Fibroblast of lung (primary cell): ENCODE measurements around the gene RAPGEF4. TPM values are rescaled to one million over a fixed set of nuclear protein-coding genes. Genes with fewer than 3 reads are reported as not detected.

Experiments used
- DNase-seq, 2 donors: peaks; one replicate each; pipeline versions ENCODE4 v3.0.0 to v3.0.0-alpha.2; 2010; ENCODE audit warnings: low read depth in 2 of 2
- H2AFZ ChIP-seq: 2 replicates; pipeline ENCODE4 v1.5.1; 2012; ENCODE audit warnings: low read length, control low read depth, inconsistent platforms
- H3K27ac ChIP-seq: 2 replicates; pipeline ENCODE4 v1.5.1; 2011; ENCODE audit warnings: low read length, control low read depth; ENCODE audit not compliant: insufficient read depth
- H3K27me3 ChIP-seq: 2 replicates; pipeline ENCODE4 v1.5.1; 2011; ENCODE audit warnings: mild to moderate bottlenecking, low read length; ENCODE audit not compliant: control insufficient read depth, insufficient read depth
- H3K36me3 ChIP-seq: 2 replicates; pipeline ENCODE4 v1.5.1; 2011; ENCODE audit warnings: low read length; ENCODE audit not compliant: control insufficient read depth, insufficient read depth
- H3K4me1 ChIP-seq: 2 replicates; pipeline ENCODE4 v1.5.1; 2011; ENCODE audit warnings: low read length; ENCODE audit not compliant: control insufficient read depth, insufficient read depth; ENCODE audit errors: extremely low read depth
- H3K4me2 ChIP-seq: 2 replicates; pipeline ENCODE4 v1.5.1; 2011; ENCODE audit warnings: low read length, control low read depth; ENCODE audit not compliant: insufficient read depth; ENCODE audit errors: extremely low read depth
- H3K4me3 ChIP-seq, 4 experiments: fragments of 200-600 bp in 1 of 4; sonication (generic) in 1 of 4; replicated peaks in 1 of 4; 2 replicates each; pipeline ENCODE4 v1.5.1; 2011 to 2016; ENCODE audit warnings: low read length in 4 of 4, low read depth in 3 of 4, mild to moderate bottlenecking in 3 of 4, control low read depth in 2 of 4, inconsistent platforms in 1 of 4, mixed read lengths in 1 of 4; ENCODE audit not compliant: insufficient read depth in 1 of 4; ENCODE audit errors: control extremely low read depth in 1 of 4
- H3K79me2 ChIP-seq: 2 replicates; pipeline ENCODE4 v1.5.1; 2012; ENCODE audit warnings: mild to moderate bottlenecking, low read length, inconsistent platforms; ENCODE audit not compliant: control insufficient read depth, insufficient read depth
- H3K9ac ChIP-seq: 2 replicates; pipeline ENCODE4 v1.5.1; 2011; ENCODE audit warnings: mild to moderate bottlenecking, low read length, control low read depth; ENCODE audit not compliant: insufficient read depth
- H3K9me3 ChIP-seq: 2 replicates; pipeline ENCODE4 v1.5.1; 2012; ENCODE audit warnings: low read depth, low read length; ENCODE audit not compliant: control insufficient read depth, insufficient read depth
- H4K20me1 ChIP-seq: 2 replicates; pipeline ENCODE4 v1.5.1; 2011; ENCODE audit warnings: low read length; ENCODE audit not compliant: control insufficient read depth, insufficient read depth; ENCODE audit errors: extremely low read depth
- EZH2 ChIP-seq: IDR thresholded peaks from 2 replicates; pipeline ENCODE4 v1.5.1; 2012; ENCODE audit warnings: low read length, control low read depth, mild to moderate bottlenecking; ENCODE audit errors: missing control alignments
- polyA plus RNA-seq, 2 donors: library from polyadenylated mRNA; depleted of rRNA in 1 of 2; stranded (reverse) in 1 of 2; unstranded in 1 of 2; fragments of >200 nt; gene quantifications; 2 replicates each; pipeline ENCODE4 v1.2.1, GENCODE V29; 2011 to 2012; ENCODE audit warnings: missing spikeins in 1 of 2
- total RNA-seq: library from RNA; depleted of rRNA; stranded (reverse); fragments of >200 nt; gene quantifications from 2 replicates; pipeline ENCODE4 v1.2.1, GENCODE V29; 2014
- TF ChIP-seq, protein P1 (sequence below), 2 donors: IDR thresholded peaks in 1 of 2; conservative IDR thresholded peaks in 1 of 2; 1 replicate in 1 of 2; 2 replicates in 1 of 2; pipeline ENCODE4 v1.5.1; 2011 to 2012; ENCODE audit warnings: low read length in 2 of 2, control low read depth in 1 of 2, inconsistent platforms in 1 of 2, low read depth in 1 of 2, mild to moderate bottlenecking in 1 of 2

The RAPGEF4 gene
- total and polyA plus RNA-seq, 2 donors (not counting 1 experiment from before 2014, with no cell fraction given) = 0.51 to 3.0 TPM

DNA sequence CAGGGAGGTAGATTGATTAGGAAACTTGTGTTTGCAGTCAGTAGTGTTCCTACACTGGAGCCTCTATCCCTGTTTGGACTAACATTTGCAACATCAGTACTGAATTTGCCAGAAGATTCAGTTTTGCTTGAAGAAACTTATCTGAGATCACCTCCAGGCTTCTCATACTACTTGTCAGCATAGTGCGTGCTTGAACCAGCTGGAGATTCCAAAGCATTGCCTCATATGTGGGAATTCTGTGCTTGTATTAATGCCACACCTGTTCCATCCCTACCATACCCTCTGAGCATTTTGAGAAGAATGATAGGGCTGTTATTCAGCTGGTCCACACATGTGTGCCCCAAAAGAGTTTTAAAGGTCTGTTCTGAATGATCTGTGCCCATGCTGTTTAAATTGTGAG is 148.7 kb downstream of the RAPGEF4 start:
- H3K4me1 ChIP-seq = no peaks in the 10 kb centered on the region
- TF ChIP-seq, protein P1, sequence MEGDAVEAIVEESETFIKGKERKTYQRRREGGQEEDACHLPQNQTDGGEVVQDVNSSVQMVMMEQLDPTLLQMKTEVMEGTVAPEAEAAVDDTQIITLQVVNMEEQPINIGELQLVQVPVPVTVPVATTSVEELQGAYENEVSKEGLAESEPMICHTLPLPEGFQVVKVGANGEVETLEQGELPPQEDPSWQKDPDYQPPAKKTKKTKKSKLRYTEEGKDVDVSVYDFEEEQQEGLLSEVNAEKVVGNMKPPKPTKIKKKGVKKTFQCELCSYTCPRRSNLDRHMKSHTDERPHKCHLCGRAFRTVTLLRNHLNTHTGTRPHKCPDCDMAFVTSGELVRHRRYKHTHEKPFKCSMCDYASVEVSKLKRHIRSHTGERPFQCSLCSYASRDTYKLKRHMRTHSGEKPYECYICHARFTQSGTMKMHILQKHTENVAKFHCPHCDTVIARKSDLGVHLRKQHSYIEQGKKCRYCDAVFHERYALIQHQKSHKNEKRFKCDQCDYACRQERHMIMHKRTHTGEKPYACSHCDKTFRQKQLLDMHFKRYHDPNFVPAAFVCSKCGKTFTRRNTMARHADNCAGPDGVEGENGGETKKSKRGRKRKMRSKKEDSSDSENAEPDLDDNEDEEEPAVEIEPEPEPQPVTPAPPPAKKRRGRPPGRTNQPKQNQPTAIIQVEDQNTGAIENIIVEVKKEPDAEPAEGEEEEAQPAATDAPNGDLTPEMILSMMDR (conservative IDR thresholded peaks at IDR 0.05 in 1 of 2, IDR thresholded peaks at IDR 0.05 in 1 of 2; ENCODE audit: low read depth in 1 of 2, low read length in 2 of 2) = no peak
- no peak for TF ChIP-seq EZH2
- no peaks in the 10 kb centered on the region for H4K20me1 ChIP-seq
- H3K79me2 ChIP-seq = no peaks in the 10 kb centered on the region
- H3K9me3 ChIP-seq = no peaks in the 10 kb centered on the region
- no peak overlapping the region for H3K9ac ChIP-seq
- peaks cover 2% of the 10 kb centered on the region for H3K27me3 ChIP-seq
- no peak overlapping the region for H3K27ac ChIP-seq
- no peak overlapping the region for H3K4me2 ChIP-seq
- no peaks in the 10 kb centered on the region for H3K36me3 ChIP-seq
- DNase-seq = no peak
- H2AFZ ChIP-seq = no peak overlapping the region
- no peak overlapping the region for H3K4me3 ChIP-seq

DNA sequence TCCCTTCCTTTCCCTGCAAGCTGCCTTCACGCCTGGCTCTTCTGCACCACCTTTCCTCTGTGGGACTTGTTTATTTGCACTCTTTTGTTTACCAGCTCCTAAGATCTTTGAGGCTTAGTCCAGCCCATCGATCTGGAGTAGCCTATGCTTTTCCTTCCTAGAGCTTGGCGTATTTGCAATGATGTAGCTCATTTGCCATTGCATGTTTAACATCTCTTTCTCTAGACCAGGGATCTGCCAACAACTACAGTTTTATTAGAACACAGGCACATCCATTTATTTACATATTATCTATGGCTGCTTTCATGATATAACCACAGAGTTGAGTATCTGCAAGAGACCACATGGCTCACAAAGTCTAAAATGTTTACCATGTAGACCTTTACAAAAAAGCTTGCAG is 150.4 kb downstream of the RAPGEF4 start:
- Histone ChIP-seq H3K9me3 (no peaks in the 10 kb centered on the region), H3K4me2 (no peak overlapping the region), H3K9ac (no peak overlapping the region), H3K27me3 (peaks cover 3% of the 10 kb centered on the region), H4K20me1 (no peaks in the 10 kb centered on the region), H3K4me1 (no peaks in the 10 kb centered on the region), H3K4me3 (no peak overlapping the region), H3K79me2 (no peaks in the 10 kb centered on the region), H3K36me3 (no peaks in the 10 kb centered on the region), H2AFZ (no peak overlapping the region), H3K27ac (no peak overlapping the region)
- no peak for DNase-seq
- TF ChIP-seq EZH2 = no peak
- TF ChIP-seq, protein P1 (conservative IDR thresholded peaks at IDR 0.05 in 1 of 2, IDR thresholded peaks at IDR 0.05 in 1 of 2; ENCODE audit: low read depth in 1 of 2, low read length in 2 of 2) = no peak

DNA sequence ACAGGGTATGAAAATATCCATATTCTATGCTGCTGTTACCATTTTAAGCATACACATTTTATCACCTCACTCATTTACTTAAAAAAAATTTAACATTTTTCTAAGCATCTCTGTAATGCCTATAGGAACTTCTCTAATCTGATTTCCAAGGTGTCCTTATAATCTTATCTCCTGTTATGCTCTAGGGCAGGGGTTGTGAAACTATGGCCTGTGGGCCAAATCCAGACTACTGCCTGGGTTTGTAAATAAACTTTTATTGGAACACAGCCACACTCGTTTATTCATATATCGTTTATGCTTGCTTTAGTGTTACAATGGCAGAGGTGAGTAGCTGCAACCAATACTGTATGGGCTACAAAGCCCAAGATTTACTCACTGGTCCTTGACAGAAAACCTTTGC is 151.6 kb downstream of the RAPGEF4 start:
- H3K4me1 ChIP-seq = no peaks in the 10 kb centered on the region
- H3K9me3 ChIP-seq = no peaks in the 10 kb centered on the region
- H3K36me3 ChIP-seq = no peaks in the 10 kb centered on the region
- no peak overlapping the region for H2AFZ ChIP-seq
- no peak overlapping the region for H3K4me2 ChIP-seq
- no peak overlapping the region for H3K4me3 ChIP-seq
- no peaks in the 10 kb centered on the region for H4K20me1 ChIP-seq
- H3K27ac ChIP-seq = no peak overlapping the region
- no peak for TF ChIP-seq EZH2
- TF ChIP-seq, protein P1 (conservative IDR thresholded peaks at IDR 0.05 in 1 of 2, IDR thresholded peaks at IDR 0.05 in 1 of 2; ENCODE audit: low read depth in 1 of 2, low read length in 2 of 2) = no peak
- no peaks in the 10 kb centered on the region for H3K79me2 ChIP-seq
- no peak for DNase-seq
- H3K27me3 ChIP-seq = peaks cover 4% of the 10 kb centered on the region
- H3K9ac ChIP-seq = no peak overlapping the region
